Ishikawa (cell line): ENCODE results near the gene CPPED1.

Experiments used
- CREB1 ChIP-seq: IDR thresholded peaks from 2 replicates; pipeline ENCODE4 v1.6.1; 2012; ENCODE audit warnings: low read depth
- EP300 ChIP-seq: IDR thresholded peaks from 2 replicates; pipeline ENCODE4 v1.6.1; 2012; ENCODE audit warnings: borderline replicate concordance
- MAX ChIP-seq: IDR thresholded peaks from 2 replicates; pipeline ENCODE4 v1.6.1; 2012
- RAD21 ChIP-seq: IDR thresholded peaks from 2 replicates; pipeline ENCODE4 v1.6.1; 2012; ENCODE audit warnings: low read depth
- REST ChIP-seq: IDR thresholded peaks from 2 replicates; pipeline ENCODE4 v1.6.1; 2012; ENCODE audit warnings: low read depth, mild to moderate bottlenecking
- TAF1 ChIP-seq: IDR thresholded peaks from 2 replicates; pipeline ENCODE4 v1.6.1; 2012; ENCODE audit warnings: low read depth, mild to moderate bottlenecking
- YY1 ChIP-seq: IDR thresholded peaks from 2 replicates; pipeline ENCODE4 v1.6.1; 2012; ENCODE audit warnings: low read depth

GRCh38 chr16:12737563-12737962, 66.1 kb downstream of the CPPED1 start:
- no peak for TF ChIP-seq CREB1
- TF ChIP-seq YY1: no peak
- TF ChIP-seq RAD21: no peak
- TF ChIP-seq MAX: no peak
- no peak for TF ChIP-seq REST
- TF ChIP-seq EP300: no peak
- no peak for TF ChIP-seq TAF1
